Adrenal gland (tissue), 12 donors: ENCODE results near the gene POLR1C. TPM values are rescaled to one million over a fixed set of nuclear protein-coding genes. Genes with fewer than 3 reads are reported as not detected.

Source experiments
- DNase-seq, 7 donors: peaks; one replicate each; pipeline ENCODE4 v3.0.0-alpha.2; 2019 to 2020
- H3K27ac ChIP-seq, 5 donors: fragments of 200-600 bp; sonication (generic) in 4 of 5; 1 replicate in 3 of 5; 2 replicates in 2 of 5; pipeline versions ENCODE4 v1.5.1 to v1.8.0; 2016 to 2020; ENCODE audit warnings: mild to moderate bottlenecking in 1 of 5
- H3K27me3 ChIP-seq: fragments of 200-600 bp; 2 replicates; pipeline ENCODE4 v1.8.0; 2021
- H3K36me3 ChIP-seq, 2 donors: fragments of 200-600 bp; replicated peaks in 1 of 2; 1 replicate in 1 of 2; 2 replicates in 1 of 2; pipeline versions ENCODE4 v1.5.1 to v1.8.0; 2018 to 2022
- H3K4me1 ChIP-seq, 2 donors: fragments of 200-600 bp; replicated peaks in 1 of 2; 1 replicate in 1 of 2; 2 replicates in 1 of 2; pipeline versions ENCODE4 v1.5.1 to v1.8.0; 2018 to 2021
- H3K4me3 ChIP-seq, 4 donors: fragments of 200-600 bp; sonication (generic) in 3 of 4; one replicate each; pipeline ENCODE4 v1.5.1; 2016 to 2018
- H3K9me3 ChIP-seq, 3 donors: fragments of 200-600 bp; sonication (generic) in 1 of 3; replicated peaks in 1 of 3; 1 replicate in 2 of 3; 2 replicates in 1 of 3; pipeline versions ENCODE4 v1.5.1 to v1.8.0; 2016 to 2021
- CTCF ChIP-seq, 6 experiments: fragments of 450-650 bp in 4 of 6; fragments of 200-600 bp in 2 of 6; sonication (generic) in 1 of 6; IDR thresholded peaks; 1 replicate in 5 of 6; 2 replicates in 1 of 6; pipeline versions ENCODE4 v1.5.1 to v1.8.0; 2016 to 2021; ENCODE audit warnings: antibody characterized with exemption in 6 of 6, mild to moderate bottlenecking in 2 of 6, moderate library complexity in 1 of 6
- POLR2A ChIP-seq, 2 donors: fragments of 450-650 bp; IDR thresholded peaks; one replicate each; pipeline ENCODE4 v1.6.1; 2017; ENCODE audit warnings: antibody characterized with exemption in 2 of 2, mild to moderate bottlenecking in 2 of 2, moderate library complexity in 1 of 2
- WGBS, 4 donors: extraction: QIAGEN DNeasy Blood & Tissue Kit in 2 of 4; methylation state at CpG; one replicate each; pipeline versions ENCODE4 v1.1.5 to v1.1.7; 2013 to 2017; 5-methylcytosine and 5-hydroxymethylcytosine counted together
- intact Hi-C, 2 donors: fragments of 100-400 bp; cut with DNase I; formaldehyde crosslinking; loops; one replicate each; pipeline versions ENCODE4 v1.14.1 to v1.15.0; 2022 to 2023
- polyA plus RNA-seq, 3 donors: library from polyadenylated mRNA; stranded (reverse); fragments of 200-250 nt in 2 of 3; fragments of 350-450 nt in 1 of 3; fragmentation: Illumina TruSeq in 1 of 3; extraction: RNeasy Lipid Tissue Mini Kit (QIAGEN cat#74804) in 1 of 3; gene quantifications; one replicate each; pipeline ENCODE4 v1.2.3, GENCODE V29; 2013 to 2014
- total RNA-seq, 9 donors: library from RNA; depleted of rRNA in 4 of 9; stranded (reverse); fragments of >200 nt in 4 of 9; fragments of 120-200 nt in 1 of 9; fragmentation: NEBNext Ultra II Directional in 1 of 9; extraction: Animal tissue kit (Norgen Biotek cat#: 25700) in 1 of 9; gene quantifications; one replicate each; pipeline versions ENCODE4 v1.1.0 to v1.2.4, GENCODE V29; 2013 to 2023
- donor health status: healthy with polysubstance abuse.
- donor health status: Bipolar disorder and iron deficiency.
- donor health status: DM: yes; HTN: yes; CAD: no.
- donor health status: DM: no; HTN: no; CAD: no.
- donor health status: DM: no; HTN: no; CAD: no.
- donor health status: DM: yes; HTN: yes; CAD: no.

Gene POLR1C
- total and polyA plus RNA-seq, 12 donors: 16.8 to 67.2 (median 37.4) TPM

- WGBS, 4 donors: 79 to 87% (median 85%) methylated on average over 2 of the region's 2 CpGs
- no peak overlapping the region for H3K4me3 ChIP-seq
- DNase-seq: no peak
- H3K27ac ChIP-seq: no peak overlapping the region
- no peaks in the 10 kb centered on the region for H3K9me3 ChIP-seq
- intact Hi-C loops: no loop called here
- no peaks in the 10 kb centered on the region for H3K36me3 ChIP-seq
- TF ChIP-seq POLR2A (IDR thresholded peaks at IDR 0.05) (no peak), CTCF (IDR thresholded peaks at IDR 0.05) (no peak)
- H3K4me1 ChIP-seq: peaks cover 11 to 36% of the 10 kb centered on the region in 2 donors
- H3K27me3 ChIP-seq: no peaks in the 10 kb centered on the region
Observed at GRCh38 chr6:43481075-43481474, 35.8 kb upstream of the POLR1C start.

GRCh38 chr6:43481591-43482236 lies 35.2 kb upstream of the POLR1C start:
- Histone ChIP-seq H3K27me3 (no peaks in the 10 kb centered on the region), H3K9me3 (no peaks in the 10 kb centered on the region), H3K27ac (no peak overlapping the region), H3K36me3 (no peaks in the 10 kb centered on the region), H3K4me1 (peaks cover 11 to 36% of the 10 kb centered on the region in 2 donors), H3K4me3 (no peak overlapping the region)
- 73 to 78% (median 75%) methylated on average over 11 of the region's 11 CpGs for WGBS, 4 donors
- TF ChIP-seq CTCF (IDR thresholded peaks at IDR 0.05) (no peak), POLR2A (IDR thresholded peaks at IDR 0.05) (no peak)
- no peak for DNase-seq
- intact Hi-C loops: no loop called here

GRCh38 chr6:43488667-43489276 lies 28.1 kb upstream of the POLR1C start:
- Histone ChIP-seq H3K4me3 (no peak overlapping the region), H3K9me3 (no peaks in the 10 kb centered on the region), H3K27me3 (no peaks in the 10 kb centered on the region), H3K27ac (peak overlapping the region in 2 of 5 donors; percentile 61 to 74), H3K4me1 (peaks cover 2 to 32% of the 10 kb centered on the region in 2 donors), H3K36me3 (no peaks in the 10 kb centered on the region)
- no peak for TF ChIP-seq POLR2A (IDR thresholded peaks at IDR 0.05)
- TF ChIP-seq CTCF (IDR thresholded peaks at IDR 0.05): no peak
- 28 to 67% (median 49%) methylated on average over 3 to 4 of the region's 4 CpGs for WGBS, 4 donors
- intact Hi-C loops: no loop called here
- DNase-seq: peak in 5 of 7 donors; percentile 54 to 68 (median 63)

GRCh38 chr6:43489277-43490072 lies 27.4 kb upstream of the POLR1C start:
- TF ChIP-seq CTCF (IDR thresholded peaks at IDR 0.05) (no peak), POLR2A (IDR thresholded peaks at IDR 0.05) (no peak)
- no peaks in the 10 kb centered on the region for H3K9me3 ChIP-seq
- no peaks in the 10 kb centered on the region for H3K27me3 ChIP-seq
- H3K36me3 ChIP-seq: no peaks in the 10 kb centered on the region
- intact Hi-C loops: no loop called here
- DNase-seq: no peak
- H3K4me1 ChIP-seq: peaks cover 8 to 32% of the 10 kb centered on the region in 2 donors
- 81 to 89% (median 82%) methylated on average over 8 to 12 of the region's 12 CpGs for WGBS, 4 donors
- peak overlapping the region in 2 of 5 donors; percentile 61 to 74 for H3K27ac ChIP-seq
- H3K4me3 ChIP-seq: no peak overlapping the region
